CD4-positive, alpha-beta T cell treated with Interleukin-2 at 100 ng/mL for 4 hours (primary cell): ENCODE results near the gene TP73.
"Not testable (repeated sequence)": the region's sequence is repeated elsewhere in the genome, so short reads cannot be mapped to it uniquely, and the experiment has no call there.

Source experiments
- DNase-seq: peaks from one replicate; pipeline ENCODE4 v3.0.0-alpha.2; 2020; ENCODE audit warnings: low spot score

Gene TP73

GRCh38 chr1:3618881-3619671 is 33.2 kb upstream of the TP73 start:
- peak; percentile 84 for DNase-seq

- no peak for DNase-seq
These were observed 31.6 kb upstream of the TP73 start for GRCh38 chr1:3620708-3621107.

- DNase-seq: not testable (repeated sequence)
These were observed 31.1 kb upstream of the TP73 start for GRCh38 chr1:3621151-3621671.

- not testable (repeated sequence) for DNase-seq
These were observed 30.2 kb upstream of the TP73 start for GRCh38 chr1:3622102-3622501.

GRCh38 chr1:3623441-3624199 is 28.7 kb upstream of the TP73 start:
- DNase-seq: no peak

- peak; percentile 98 for DNase-seq
These were observed 27.8 kb upstream of the TP73 start, which contains the start of gene TPRG1L for GRCh38 chr1:3624200-3625136. Gene TPRG1L, plus strand, starts transcription at chr1:3625015. Its CDS starts 58 bp downstream, at chr1:3625073.

- DNase-seq: no peak
These were observed 27.0 kb upstream of the TP73 start for GRCh38 chr1:3625151-3625907.

- no peak for DNase-seq
These were observed 26.3 kb upstream of the TP73 start for GRCh38 chr1:3626025-3626424.

- DNase-seq: no peak
These were observed 24.6 kb upstream of the TP73 start for GRCh38 chr1:3627515-3628253.

- no peak for DNase-seq
These were observed 23.9 kb upstream of the TP73 start for GRCh38 chr1:3628445-3628844.

GRCh38 chr1:3629561-3630160 is 22.7 kb upstream of the TP73 start:
- no peak for DNase-seq

GRCh38 chr1:3630161-3630611 is 22.1 kb upstream of the TP73 start:
- DNase-seq: no peak

- DNase-seq: no peak
These were observed 21.4 kb upstream of the TP73 start for GRCh38 chr1:3630914-3631313.

- DNase-seq: no peak
These were observed 20.7 kb upstream of the TP73 start for GRCh38 chr1:3631320-3632260.

GRCh38 chr1:3632298-3632697 is 20.0 kb upstream of the TP73 start:
- no peak for DNase-seq

GRCh38 chr1:3632716-3633343 is 19.5 kb upstream of the TP73 start:
- DNase-seq: no peak

- DNase-seq: no peak
These were observed 18.8 kb upstream of the TP73 start for GRCh38 chr1:3633344-3634058.
